SK-N-SH treated with all-trans-retinoic acid at 6 μM for 48 hours (cell line): Measurements from ENCODE around the gene RBM18.

ENCODE experiments used
- ATAC-seq: fragments of 200-7000 bp; cut with Tn5 transposase; 3 replicates; pipeline ENCODE4 v1.9.1; 2020; ENCODE audit warnings: mild to moderate bottlenecking, moderate library complexity
- ARNTL ChIP-seq: fragments of 450-650 bp; formaldehyde crosslinking; IDR thresholded peaks from 2 replicates; pipeline ENCODE4 v1.5.0; 2020; ENCODE audit warnings: low read depth, mild to moderate bottlenecking, moderate library complexity, borderline replicate concordance
- BACH2 ChIP-seq: fragments of 250-450 bp; sonication (Bioruptor Pico); IDR thresholded peaks from 2 replicates; pipeline ENCODE4 v1.9.0; 2021; ENCODE audit warnings: mild to moderate bottlenecking, borderline replicate concordance
- CREB5 ChIP-seq: fragments of 250-450 bp; sonication (Bioruptor Pico); IDR thresholded peaks from 2 replicates; pipeline ENCODE4 v1.5.1; 2020; ENCODE audit warnings: low read depth, mild to moderate bottlenecking, moderate library complexity
- CSDC2 ChIP-seq: fragments of 250-450 bp; sonication (Bioruptor Pico); IDR thresholded peaks from 2 replicates; pipeline ENCODE4 v1.5.0; 2020; ENCODE audit warnings: mild to moderate bottlenecking, moderate library complexity
- CSRNP3 ChIP-seq: fragments of 250-450 bp; sonication (Bioruptor Pico); IDR thresholded peaks from 2 replicates; pipeline ENCODE4 v1.5.1; 2021; ENCODE audit warnings: mild to moderate bottlenecking, moderate library complexity
- ESRRG ChIP-seq: fragments of 250-450 bp; sonication (Bioruptor Pico); IDR thresholded peaks from 2 replicates; pipeline ENCODE4 v1.6.1; 2021; ENCODE audit warnings: mild to moderate bottlenecking
- ISL1 ChIP-seq: fragments of 250-450 bp; sonication (Bioruptor Pico); IDR thresholded peaks from 2 replicates; pipeline ENCODE4 v2.1.2; 2022; ENCODE audit warnings: mild to moderate bottlenecking, moderate library complexity
- PATZ1 ChIP-seq: fragments of 250-450 bp; sonication (Bioruptor Pico); IDR thresholded peaks from 2 replicates; pipeline ENCODE4 v1.8.0; 2020; ENCODE audit warnings: mild to moderate bottlenecking, moderate library complexity, borderline replicate concordance
- PPARA ChIP-seq: fragments of 250-450 bp; sonication (Bioruptor Pico); IDR thresholded peaks from 2 replicates; pipeline ENCODE4 v1.5.0; 2020; ENCODE audit warnings: mild to moderate bottlenecking, borderline replicate concordance
- SNAI2 ChIP-seq: fragments of 250-450 bp; sonication (Bioruptor Pico); IDR thresholded peaks from 2 replicates; pipeline ENCODE4 v1.5.0; 2020; ENCODE audit warnings: mild to moderate bottlenecking, moderate library complexity
- TOX ChIP-seq: fragments of 250-450 bp; sonication (Bioruptor Pico); IDR thresholded peaks from 2 replicates; pipeline ENCODE4 v1.8.0; 2021; ENCODE audit warnings: mild to moderate bottlenecking, moderate library complexity, borderline replicate concordance
- TSHZ2 ChIP-seq: fragments of 250-450 bp; sonication (Bioruptor Pico); IDR thresholded peaks from 2 replicates; pipeline ENCODE4 v1.5.0; 2020; ENCODE audit warnings: mild to moderate bottlenecking, moderate library complexity
- ZFP3 ChIP-seq: fragments of 250-450 bp; sonication (Bioruptor Pico); IDR thresholded peaks from 2 replicates; pipeline ENCODE4 v1.5.0; 2020; ENCODE audit warnings: mild to moderate bottlenecking, moderate library complexity
- ZNF565 ChIP-seq: fragments of 450-650 bp; formaldehyde crosslinking; conservative IDR thresholded peaks from 2 replicates; pipeline ENCODE4 v1.5.0; 2020; ENCODE audit warnings: low read depth, mild to moderate bottlenecking, moderate library complexity
- ZNF70 ChIP-seq: fragments of 450-650 bp; formaldehyde crosslinking; IDR thresholded peaks from 2 replicates; pipeline ENCODE4 v1.5.0; 2020; ENCODE audit warnings: mild to moderate bottlenecking, moderate library complexity

Gene RBM18

GRCh38 chr9:122286764-122287163 is 22.1 kb upstream of the RBM18 start:
- TF ChIP-seq ARNTL: no peak
- no peak for TF ChIP-seq CSRNP3
- no peak for TF ChIP-seq PATZ1 (CRISPR knock-in tag)
- no peak for TF ChIP-seq CREB5
- TF ChIP-seq, all 23 proteins: peak for 0
- ATAC-seq: no peak

- no peak for TF ChIP-seq ZNF70 (CRISPR knock-in tag)
- no peak for TF ChIP-seq TOX (CRISPR knock-in tag)
- TF ChIP-seq ISL1 (CRISPR knock-in tag): no peak
- no peak for TF ChIP-seq ARNTL
- no peak for TF ChIP-seq PPARA
- TF ChIP-seq CSDC2 (CRISPR knock-in tag): no peak
- no peak for TF ChIP-seq BACH2 (CRISPR knock-in tag)
- no peak for TF ChIP-seq ESRRG (CRISPR knock-in tag)
- no peak for TF ChIP-seq SNAI2 (CRISPR knock-in tag)
- no peak for TF ChIP-seq CSRNP3
- no peak for TF ChIP-seq TSHZ2 (CRISPR knock-in tag)
- no peak for TF ChIP-seq ZFP3 (CRISPR knock-in tag)
- no peak for TF ChIP-seq PATZ1 (CRISPR knock-in tag)
- no peak for ATAC-seq
Observed at GRCh38 chr9:122281368-122281767, 16.7 kb upstream of the RBM18 start.

- ATAC-seq: no peak
- TF ChIP-seq ZNF565 (CRISPR knock-in tag) (no peak), TSHZ2 (CRISPR knock-in tag) (no peak)
Observed at GRCh38 chr9:122277285-122277897, 12.8 kb upstream of the RBM18 start.
